ENCODE results near the gene HSFX4.

Gene HSFX4

DNA sequence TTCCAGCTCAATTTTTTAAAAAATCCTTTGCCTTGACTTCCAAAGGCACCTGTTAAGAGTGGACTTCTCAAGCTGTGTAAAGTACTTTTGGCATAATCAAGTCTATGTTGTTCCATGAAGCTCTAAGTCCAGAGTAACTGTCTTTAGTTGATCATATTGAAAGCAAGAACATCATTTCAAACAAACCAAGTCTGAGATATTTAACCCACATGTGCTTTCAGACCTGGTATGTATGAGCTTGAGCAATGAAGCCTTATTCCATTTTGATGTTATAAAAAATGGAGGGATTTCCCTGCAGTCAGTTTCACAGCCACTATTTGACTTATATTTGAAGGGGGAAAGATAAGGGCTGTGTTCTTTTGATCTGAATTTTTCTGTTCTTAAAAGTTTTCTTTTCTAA lies 32.6 kb downstream of the HSFX4 start:
- no peaks in the 10 kb centered on the region for H3K9me3 ChIP-seq (ENCODE audit: control insufficient read depth, low read length)
- DNase-seq (ENCODE audit: low read depth) = no peak
- H3K4me1 ChIP-seq (ENCODE audit: control insufficient read depth, insufficient read depth, low read length) = no peaks in the 10 kb centered on the region
- H3K36me3 ChIP-seq (ENCODE audit: control insufficient read depth, insufficient read depth, low read length, severe bottlenecking) = no peaks in the 10 kb centered on the region
- H3K27me3 ChIP-seq (replicated peaks; ENCODE audit: control insufficient read depth, insufficient read depth, low read length) = no peaks in the 10 kb centered on the region
- H3K4me3 ChIP-seq (ENCODE audit: low read length) = no peak overlapping the region
- H3K9ac ChIP-seq (ENCODE audit: low read length) = no peak overlapping the region

DNA sequence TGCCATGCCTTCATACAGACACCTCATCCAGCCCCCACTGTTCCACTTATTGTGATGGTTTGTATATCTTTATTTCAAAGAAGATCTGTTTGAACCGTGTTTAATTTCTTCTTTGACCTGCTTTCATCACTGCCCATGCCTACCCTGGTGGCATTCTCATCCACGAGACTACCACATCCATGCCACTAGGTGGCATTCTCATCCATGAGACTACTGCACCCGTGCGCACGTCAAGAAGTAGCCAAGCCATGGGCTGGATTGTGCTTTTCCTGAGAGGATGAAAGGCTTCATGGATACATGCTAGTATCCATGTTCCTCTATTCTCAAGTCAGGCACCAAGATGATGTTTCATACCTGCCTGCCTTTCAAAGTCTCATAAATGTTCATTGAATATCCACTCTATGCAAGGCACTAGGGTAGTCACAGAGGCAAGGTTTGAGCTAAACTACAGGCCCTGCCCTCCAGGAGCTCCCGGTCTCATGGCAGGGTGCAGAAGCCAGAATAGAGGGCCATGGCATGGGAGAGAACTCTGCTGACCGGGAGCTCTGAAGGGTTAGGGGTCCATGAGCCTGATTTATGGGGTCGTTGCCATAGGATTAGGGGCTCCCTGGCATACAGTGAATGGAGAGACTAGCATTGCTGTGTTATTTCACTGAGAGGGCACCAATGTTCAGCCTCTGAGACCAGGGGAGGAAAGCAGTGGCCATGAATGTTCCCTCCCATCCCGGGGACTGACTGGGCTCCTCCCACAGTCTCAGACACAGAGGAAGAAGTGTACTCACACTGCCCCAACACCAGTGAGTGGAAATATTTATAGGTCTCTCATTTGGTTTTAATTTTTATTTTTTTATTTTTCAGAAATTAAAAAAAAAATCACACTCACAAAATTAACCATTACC lies 33.7 kb downstream of the HSFX4 start:
- H3K36me3 ChIP-seq (ENCODE audit: control insufficient read depth, insufficient read depth, low read length, severe bottlenecking) = no peaks in the 10 kb centered on the region
- peak; percentile 78 for DNase-seq (ENCODE audit: low read depth)
- H3K4me1 ChIP-seq (ENCODE audit: control insufficient read depth, insufficient read depth, low read length) = no peaks in the 10 kb centered on the region
- no peak overlapping the region for H3K9ac ChIP-seq (ENCODE audit: low read length)
- no peak overlapping the region for H3K4me3 ChIP-seq (ENCODE audit: low read length)
- no peaks in the 10 kb centered on the region for H3K27me3 ChIP-seq (replicated peaks; ENCODE audit: control insufficient read depth, insufficient read depth, low read length)
- H3K9me3 ChIP-seq (ENCODE audit: control insufficient read depth, low read length) = no peaks in the 10 kb centered on the region

DNA sequence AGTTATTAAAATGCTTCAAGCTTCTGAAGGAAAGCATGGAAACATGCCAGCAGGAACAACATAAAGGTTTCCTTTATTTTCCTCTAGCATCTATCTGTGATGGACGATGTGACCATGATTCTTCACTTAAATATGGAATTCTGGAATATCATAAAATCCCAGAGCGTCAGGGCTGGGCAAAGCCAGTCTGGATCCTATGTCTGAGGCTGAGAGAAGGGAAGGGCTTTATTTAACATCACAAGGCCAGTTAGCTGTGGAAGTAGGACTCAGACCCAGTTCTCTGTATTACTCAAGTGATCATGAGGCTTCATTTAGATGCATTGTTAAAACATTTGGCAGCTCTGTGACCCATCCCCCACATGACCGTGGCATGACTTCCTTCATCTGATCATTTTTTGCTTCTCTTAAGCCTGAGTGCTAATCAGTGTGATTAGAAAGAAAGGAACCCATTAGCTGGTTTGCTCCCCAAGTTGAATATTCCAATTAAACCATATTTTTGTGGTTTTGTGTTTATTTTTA lies 49.8 kb downstream of the HSFX4 start:
- no peak for DNase-seq (ENCODE audit: low read depth)
- peaks cover 5% of the 10 kb centered on the region for H3K27me3 ChIP-seq (replicated peaks; ENCODE audit: control insufficient read depth, insufficient read depth, low read length)

More for the DNA sequence above, 49.8 kb downstream of the HSFX4 start:
- Histone ChIP-seq H3K36me3 (ENCODE audit: control insufficient read depth, insufficient read depth, low read length, severe bottlenecking) (no peaks in the 10 kb centered on the region), H3K9ac (ENCODE audit: low read length) (no peak overlapping the region), H3K4me1 (ENCODE audit: control insufficient read depth, insufficient read depth, low read length) (peaks cover 6% of the 10 kb centered on the region), H3K9me3 (ENCODE audit: control insufficient read depth, low read length) (no peaks in the 10 kb centered on the region), H3K4me3 (ENCODE audit: low read length) (no peak overlapping the region)

All from adipocyte (in vitro differentiated cells).